ENCODE results near the gene FOXJ3. TPM values are rescaled to one million over a fixed set of nuclear protein-coding genes. Genes with fewer than 3 reads are reported as not detected.

The FOXJ3 gene
- total RNA-seq, 1 donor = 34.5 TPM

DNA sequence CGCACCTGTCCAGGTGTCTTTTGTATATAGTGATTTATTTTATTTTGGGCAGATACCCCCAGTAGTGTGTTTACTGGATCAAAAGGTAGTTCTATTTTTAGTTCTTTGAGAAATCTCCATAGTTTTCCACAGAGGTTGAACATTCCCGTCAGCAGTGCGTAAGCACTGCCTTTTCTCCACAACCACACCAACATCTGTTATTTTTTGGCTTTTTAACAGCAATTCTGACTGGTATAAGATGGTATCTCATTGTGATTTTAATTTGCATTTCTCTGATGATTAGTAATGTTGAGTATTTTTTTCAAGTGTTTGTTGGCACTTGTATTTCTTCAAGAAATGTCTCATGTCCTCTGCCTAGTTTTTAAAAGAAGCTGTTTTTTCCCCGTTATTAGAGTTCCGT, 39.2 kb downstream of the FOXJ3 start:
- TF ChIP-seq, protein P1, sequence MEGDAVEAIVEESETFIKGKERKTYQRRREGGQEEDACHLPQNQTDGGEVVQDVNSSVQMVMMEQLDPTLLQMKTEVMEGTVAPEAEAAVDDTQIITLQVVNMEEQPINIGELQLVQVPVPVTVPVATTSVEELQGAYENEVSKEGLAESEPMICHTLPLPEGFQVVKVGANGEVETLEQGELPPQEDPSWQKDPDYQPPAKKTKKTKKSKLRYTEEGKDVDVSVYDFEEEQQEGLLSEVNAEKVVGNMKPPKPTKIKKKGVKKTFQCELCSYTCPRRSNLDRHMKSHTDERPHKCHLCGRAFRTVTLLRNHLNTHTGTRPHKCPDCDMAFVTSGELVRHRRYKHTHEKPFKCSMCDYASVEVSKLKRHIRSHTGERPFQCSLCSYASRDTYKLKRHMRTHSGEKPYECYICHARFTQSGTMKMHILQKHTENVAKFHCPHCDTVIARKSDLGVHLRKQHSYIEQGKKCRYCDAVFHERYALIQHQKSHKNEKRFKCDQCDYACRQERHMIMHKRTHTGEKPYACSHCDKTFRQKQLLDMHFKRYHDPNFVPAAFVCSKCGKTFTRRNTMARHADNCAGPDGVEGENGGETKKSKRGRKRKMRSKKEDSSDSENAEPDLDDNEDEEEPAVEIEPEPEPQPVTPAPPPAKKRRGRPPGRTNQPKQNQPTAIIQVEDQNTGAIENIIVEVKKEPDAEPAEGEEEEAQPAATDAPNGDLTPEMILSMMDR (IDR thresholded peaks at IDR 0.05; ENCODE audit: insufficient read depth, low read depth, low read length) = no peak
- H3K4me3 ChIP-seq (ENCODE audit: low read depth, low read length) = no peak overlapping the region
- DNase-seq (ENCODE audit: low read depth) = no peak

DNA sequence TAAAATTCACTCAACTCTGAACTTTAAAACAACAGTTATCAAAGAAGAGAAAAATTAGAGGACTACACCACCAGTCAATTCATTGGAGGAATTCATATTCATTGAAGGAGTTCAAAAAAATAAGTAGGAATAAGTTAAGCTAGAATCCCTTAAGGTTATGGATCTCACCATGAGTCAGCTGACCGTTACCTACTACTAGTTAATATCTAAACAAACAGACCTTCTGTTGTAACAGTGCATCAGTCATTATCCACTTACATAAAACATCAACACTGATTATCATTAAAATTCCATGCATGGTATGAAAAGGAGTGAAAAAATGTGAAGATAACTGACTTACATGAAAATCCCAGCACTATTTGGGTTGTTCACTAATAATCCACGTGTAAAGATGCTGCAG, 44.9 kb downstream of the FOXJ3 start:
- TF ChIP-seq, protein P1 (IDR thresholded peaks at IDR 0.05; ENCODE audit: insufficient read depth, low read depth, low read length) = no peak
- DNase-seq (ENCODE audit: low read depth) = no peak
- no peak overlapping the region for H3K4me3 ChIP-seq (ENCODE audit: low read depth, low read length)

DNA sequence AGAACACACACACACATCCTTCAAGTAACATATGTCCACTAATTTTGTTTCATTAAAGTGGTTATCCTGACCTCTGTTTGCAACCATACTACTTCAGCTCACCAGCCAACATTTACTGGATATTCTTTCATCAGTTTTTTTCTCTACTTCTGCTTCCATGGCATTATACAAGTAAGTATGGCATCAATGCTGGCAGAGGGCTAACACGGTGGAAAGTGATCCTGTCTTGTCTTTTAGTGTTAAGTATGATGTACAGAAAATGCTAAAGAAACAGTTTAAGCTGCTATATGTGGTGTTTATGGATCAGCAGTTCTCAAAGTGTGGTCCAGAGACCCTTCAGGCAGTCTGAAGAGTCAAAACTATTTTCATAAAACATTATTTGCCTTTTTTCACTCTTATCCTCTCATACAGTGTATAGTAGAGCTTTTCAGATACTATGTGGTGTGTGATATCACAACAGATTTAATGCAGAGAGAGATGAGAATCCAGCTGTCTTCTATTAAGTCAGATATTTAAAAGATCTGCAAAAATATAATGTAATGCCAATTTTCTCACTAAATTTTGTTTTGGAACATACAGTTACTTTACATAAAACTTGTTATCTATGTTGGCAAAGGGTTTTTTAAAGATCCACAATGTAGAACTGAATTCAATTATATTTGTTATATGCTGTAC, 46.6 kb downstream of the FOXJ3 start:
- H3K4me3 ChIP-seq (ENCODE audit: low read depth, low read length) = no peak overlapping the region
- TF ChIP-seq, protein P1 (IDR thresholded peaks at IDR 0.05; ENCODE audit: insufficient read depth, low read depth, low read length) = no peak
- no peak for DNase-seq (ENCODE audit: low read depth)

DNA sequence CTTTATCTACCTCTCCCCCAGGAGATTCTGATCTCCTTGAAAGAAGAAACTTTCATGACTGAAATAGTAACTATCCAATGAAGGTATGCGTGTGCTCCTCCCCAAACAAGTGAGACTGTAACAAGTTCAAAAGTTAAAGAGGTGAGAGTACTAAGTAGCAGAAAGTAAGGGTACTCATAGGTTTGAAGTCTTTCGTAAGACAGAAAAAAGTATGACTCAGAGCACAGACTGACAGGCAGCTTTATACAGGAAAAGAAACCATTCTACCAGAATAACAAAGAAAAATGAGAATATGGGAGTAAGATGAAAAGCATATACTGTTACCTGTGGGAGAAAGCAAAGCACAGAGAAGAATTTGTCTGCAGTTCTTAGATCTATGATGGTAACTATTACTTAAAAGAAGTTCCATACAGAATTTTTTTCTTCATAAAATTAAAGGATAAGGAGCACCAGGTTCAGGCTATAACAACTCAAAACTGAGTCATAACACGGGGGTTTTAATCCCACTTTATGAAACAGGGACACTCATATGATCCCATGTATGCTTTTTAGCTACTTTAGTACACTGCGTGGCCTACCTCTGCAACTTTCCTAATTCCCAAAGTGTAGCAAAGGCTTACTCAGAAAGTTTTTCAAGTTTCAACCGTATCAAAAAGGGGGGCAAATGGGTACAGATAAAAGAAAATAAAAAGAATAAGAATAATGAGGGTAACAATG, 52.0 kb downstream of the FOXJ3 start:
- no peak overlapping the region for H3K4me3 ChIP-seq (ENCODE audit: low read depth, low read length)
- TF ChIP-seq, protein P1 (IDR thresholded peaks at IDR 0.05; ENCODE audit: insufficient read depth, low read depth, low read length) = no peak
- peak; percentile 25 for DNase-seq (ENCODE audit: low read depth)

DNA sequence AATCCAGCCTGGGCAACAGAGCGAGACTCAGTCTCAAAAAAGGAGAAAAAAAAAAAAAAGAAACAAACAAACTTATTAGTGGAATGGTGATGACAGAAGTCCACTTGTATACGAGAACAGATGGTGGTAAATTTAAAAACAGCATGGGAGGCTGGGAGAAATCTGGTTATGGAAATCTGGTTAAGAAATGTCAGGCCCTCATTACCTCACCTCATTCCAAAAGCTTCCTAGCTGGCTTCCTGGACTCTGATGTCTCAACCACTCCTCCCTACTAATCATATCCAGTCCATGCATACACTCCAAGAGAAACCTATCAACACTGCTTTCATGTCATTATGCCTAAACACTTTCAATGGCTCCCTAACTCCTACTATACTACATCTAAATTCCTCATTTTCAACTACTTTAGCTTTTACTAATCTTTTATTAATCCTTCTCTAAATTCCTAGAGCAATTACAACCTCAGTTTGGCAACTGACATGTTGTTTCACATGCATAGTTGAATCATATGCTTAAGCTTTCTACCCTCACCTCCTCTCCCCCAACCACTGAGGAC, 52.9 kb downstream of the FOXJ3 start:
- peak; percentile 82 for DNase-seq (ENCODE audit: low read depth)
- TF ChIP-seq, protein P1 (IDR thresholded peaks at IDR 0.05; ENCODE audit: insufficient read depth, low read depth, low read length) = no peak

DNA sequence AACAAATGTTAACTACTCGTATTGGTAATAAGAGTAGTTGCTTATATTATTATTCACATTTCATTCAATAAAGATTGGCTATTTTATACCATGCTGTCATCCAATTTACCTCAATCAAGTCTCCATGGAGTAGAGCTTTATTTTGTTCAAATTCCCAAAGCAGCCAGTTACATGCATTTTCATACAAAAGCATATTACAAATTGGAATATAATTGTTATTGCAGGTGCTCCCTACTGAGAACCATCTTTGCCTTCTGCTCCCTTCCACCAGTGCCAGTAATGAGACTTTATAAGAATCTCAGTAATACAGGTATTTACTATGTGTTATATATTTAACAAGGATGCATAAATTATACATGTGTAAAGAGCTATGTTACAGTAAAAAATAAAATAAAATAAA, 54.2 kb downstream of the FOXJ3 start:
- TF ChIP-seq, protein P1 (IDR thresholded peaks at IDR 0.05; ENCODE audit: insufficient read depth, low read depth, low read length) = no peak

More for the DNA sequence above, 52.9 kb downstream of the FOXJ3 start:
- no peak overlapping the region for H3K4me3 ChIP-seq (ENCODE audit: low read depth, low read length)

More for the DNA sequence above, 54.2 kb downstream of the FOXJ3 start:
- no peak for DNase-seq (ENCODE audit: low read depth)
- no peak overlapping the region for H3K4me3 ChIP-seq (ENCODE audit: low read depth, low read length)

All from fibroblast of villous mesenchyme (primary cell).